IMR-90 (cell line): Measurements from ENCODE around the gene FAM118A. TPM values are rescaled to one million over a fixed set of nuclear protein-coding genes. Genes with fewer than 3 reads are reported as not detected.

Experiments
- ATAC-seq: fragments of 200-7000 bp; cut with Tn5 transposase; 2 replicates; pipeline ENCODE4 v1.9.1; 2020; ENCODE audit warnings: low read depth, mild to moderate bottlenecking, moderate library complexity
- BruUV-seq: library from RNA; stranded (reverse); fragments of 400-500 nt; replicated peaks from 2 replicates; lab custom pipeline; 2021; lab: Mats Ljungman, UMichigan
- CTCF ChIA-PET: fragments of 300-600 bp; formaldehyde crosslinking; extraction: SDS; loops from one replicate; lab custom pipeline; 2021; ENCODE audit warnings: antibody characterized with exemption; lab: Yijun Ruan, JAX
- POLR2A ChIA-PET: fragments of 300-600 bp; sonication (Branson Sonifier 250); formaldehyde crosslinking; loops from one replicate; lab custom pipeline; 2022; ENCODE audit warnings: antibody characterized with exemption; ENCODE audit not compliant: unreplicated experiment; lab: Charles Lee
- DNase-seq: peaks from one replicate; pipeline ENCODE4 v3.0.0; 2013
- H2AFZ ChIP-seq: replicated peaks from 2 replicates; pipeline ENCODE3; 2013; ENCODE audit warnings: low read length, mild to moderate bottlenecking; ENCODE audit not compliant: poor library complexity
- H2AK5ac ChIP-seq: 2 replicates; pipeline ENCODE4 v1.6.1; 2013; ENCODE audit warnings: low read depth, low read length, inconsistent platforms
- H2AK9ac ChIP-seq: replicated peaks from 2 replicates; pipeline ENCODE3; 2013; ENCODE audit warnings: mild to moderate bottlenecking, low read depth, low read length, moderate library complexity; ENCODE audit not compliant: poor library complexity
- H2BK120ac ChIP-seq: 2 replicates; pipeline ENCODE4 v1.6.1; 2013; ENCODE audit warnings: low read depth, low read length, inconsistent platforms
- H2BK15ac ChIP-seq: 3 replicates; pipeline ENCODE4 v1.6.1; 2013; ENCODE audit warnings: low read depth, low read length, inconsistent platforms
- H2BK20ac ChIP-seq: 2 replicates; pipeline ENCODE4 v1.6.1; 2013; ENCODE audit warnings: low read depth, mild to moderate bottlenecking, inconsistent platforms, low read length, moderate library complexity
- H2BK5ac ChIP-seq: 2 replicates; pipeline ENCODE4 v1.6.1; 2013; ENCODE audit warnings: mild to moderate bottlenecking, low read depth, low read length, inconsistent platforms; ENCODE audit not compliant: poor library complexity, severe bottlenecking
- H3K14ac ChIP-seq: replicated peaks from 2 replicates; pipeline ENCODE4 v1.6.1; 2013; ENCODE audit warnings: low read depth, low read length, inconsistent platforms
- H3K18ac ChIP-seq: 2 replicates; pipeline ENCODE4 v1.6.1; 2013; ENCODE audit warnings: low read depth, low read length, control low read depth
- H3K23ac ChIP-seq: 2 replicates; pipeline ENCODE4 v1.6.1; 2013; ENCODE audit warnings: low read depth, low read length, inconsistent platforms
- H3K27ac ChIP-seq: 2 replicates; pipeline ENCODE4 v1.5.1; 2013; ENCODE audit warnings: mild to moderate bottlenecking, control low read depth, low read length; ENCODE audit not compliant: insufficient read depth
- H3K27me3 ChIP-seq: 2 replicates; pipeline ENCODE4 v1.6.1; 2013; ENCODE audit warnings: low read length; ENCODE audit not compliant: control insufficient read depth, insufficient read depth
- H3K36me3 ChIP-seq: 2 replicates; pipeline ENCODE4 v1.6.1; 2013; ENCODE audit warnings: low read length, mixed read lengths; ENCODE audit not compliant: control insufficient read depth, insufficient read depth
- H3K4ac ChIP-seq: 2 replicates; pipeline ENCODE4 v1.6.1; 2013; ENCODE audit warnings: low read depth, low read length, inconsistent platforms
- H3K4me1 ChIP-seq: 2 replicates; pipeline ENCODE4 v1.6.1; 2013; ENCODE audit warnings: low read length, mixed read lengths; ENCODE audit not compliant: control insufficient read depth, insufficient read depth
- H3K4me2 ChIP-seq: 2 replicates; pipeline ENCODE4 v1.6.1; 2013; ENCODE audit warnings: low read depth, mild to moderate bottlenecking, control low read depth, low read length, moderate library complexity
- H3K4me3 ChIP-seq: 2 replicates; pipeline ENCODE4 v1.5.1; 2013; ENCODE audit warnings: low read depth, mild to moderate bottlenecking, control low read depth, low read length, moderate library complexity; ENCODE audit not compliant: insufficient read depth
- H3K56ac ChIP-seq: 2 replicates; pipeline ENCODE4 v1.6.1; 2013; ENCODE audit warnings: low read length, inconsistent platforms; ENCODE audit not compliant: insufficient read depth; ENCODE audit errors: extremely low read depth
- H3K79me1 ChIP-seq, 2 experiments: 2 replicates each; pipeline ENCODE4 v1.6.1; 2013; ENCODE audit warnings: low read length in 2 of 2, inconsistent platforms in 1 of 2, low read depth in 1 of 2
- H3K9ac ChIP-seq: 2 replicates; pipeline ENCODE4 v1.6.1; 2013; ENCODE audit warnings: low read depth, low read length, control low read depth
- H3K9me1 ChIP-seq: 2 replicates; pipeline ENCODE4 v1.6.1; 2013; ENCODE audit warnings: low read length, inconsistent platforms; ENCODE audit not compliant: insufficient read depth
- H3K9me3 ChIP-seq: 2 replicates; pipeline ENCODE4 v1.6.1; 2013; ENCODE audit warnings: low read length; ENCODE audit not compliant: control insufficient read depth, insufficient read depth
- H4K20me1 ChIP-seq: 2 replicates; pipeline ENCODE4 v1.6.1; 2013; ENCODE audit warnings: low read length, inconsistent platforms; ENCODE audit not compliant: insufficient read depth
- H4K5ac ChIP-seq: 2 replicates; pipeline ENCODE4 v1.6.1; 2013; ENCODE audit warnings: mild to moderate bottlenecking, low read depth, low read length, control low read depth
- H4K8ac ChIP-seq, 2 experiments: 2 replicates each; pipeline ENCODE4 v1.6.1; 2013; ENCODE audit warnings: low read depth in 2 of 2, low read length in 2 of 2, control low read depth in 1 of 2, inconsistent platforms in 1 of 2
- H4K91ac ChIP-seq: 2 replicates; pipeline ENCODE4 v1.6.1; 2013; ENCODE audit warnings: low read depth, low read length, inconsistent platforms; ENCODE audit not compliant: insufficient read depth
- BHLHE40 ChIP-seq: fragments of 150-350 bp; IDR thresholded peaks from 2 replicates; pipeline ENCODE4 v1.6.1; 2016; ENCODE audit warnings: mild to moderate bottlenecking, low read depth, low read length
- CHD1 ChIP-seq: IDR thresholded peaks from 2 replicates; pipeline ENCODE4 v1.6.1; 2012; ENCODE audit warnings: low read depth, low read length, improper control_type of control experiment
- FOS ChIP-seq: fragments of 150-350 bp; IDR thresholded peaks from 2 replicates; pipeline ENCODE4 v1.6.1; 2016; ENCODE audit warnings: low read depth, low read length
- MAFK ChIP-seq: IDR thresholded peaks from 2 replicates; pipeline ENCODE4 v1.6.1; 2012; ENCODE audit warnings: low read depth, low read length, improper control_type of control experiment
- MAZ ChIP-seq: IDR thresholded peaks from 2 replicates; pipeline ENCODE4 v1.6.1; 2012; ENCODE audit warnings: low read depth, mild to moderate bottlenecking, low read length, improper control_type of control experiment, moderate library complexity, borderline replicate concordance
- NFE2L2 ChIP-seq: fragments of 150-350 bp; IDR thresholded peaks from 2 replicates; pipeline ENCODE4 v1.6.1; 2016; ENCODE audit warnings: low read depth, mild to moderate bottlenecking, low read length
- RFX5 ChIP-seq: IDR thresholded peaks from 2 replicates; pipeline ENCODE4 v1.8.0; 2012; ENCODE audit warnings: low read depth, mild to moderate bottlenecking, low read length, moderate library complexity
- WGBS, 2 experiments: methylation state at CpG; one replicate each; pipeline versions ENCODE4 v1.1.5 to v1.1.7; 2013; ENCODE audit warnings: missing lambda C conversion rate in 2 of 2; ENCODE audit not compliant: insufficient read length in 1 of 2; ENCODE audit errors: extremely low coverage in 2 of 2; 5-methylcytosine and 5-hydroxymethylcytosine counted together
- dilution Hi-C: fragments of 300-500 bp; cut with HindIII; formaldehyde crosslinking; loops from one replicate; pipeline ENCODE4 v1.14.3; 2018; ENCODE audit warnings: low sequenced_read_pairs; ENCODE audit not compliant: unreplicated experiment
- in situ Hi-C: fragments of 300-500 bp; cut with MboI; formaldehyde crosslinking; loops from 3 replicates; pipeline ENCODE4 v1.14.3; 2019; ENCODE audit warnings: low sequenced_read_pairs, inconsistent platforms, mixed read lengths
- intact Hi-C: fragments of 100-400 bp; cut with micrococcal nuclease; formaldehyde crosslinking; loops from 2 replicates; pipeline ENCODE4 v1.10.0; 2022
- polyA plus RNA-seq, 3 experiments: library from polyadenylated mRNA; depleted of rRNA; stranded (reverse); fragments of >200 nt; gene quantifications; 2 replicates each; pipeline ENCODE4 v1.2.3, GENCODE V29; 2012; ENCODE audit warnings: low replicate concordance in 1 of 3
- total RNA-seq: library from RNA; depleted of rRNA; stranded (reverse); fragments of >200 nt; gene quantifications from 2 replicates; pipeline ENCODE4 v1.2.3, GENCODE V29; 2012
- TF ChIP-seq, protein P1 (sequence below): conservative IDR thresholded peaks from 2 replicates; pipeline ENCODE4 v1.5.1; 2012; ENCODE audit warnings: mild to moderate bottlenecking, low read depth, low read length, improper control_type of control experiment
- TF ChIP-seq, protein P2 (sequence below): fragments of 150-350 bp; IDR thresholded peaks from 2 replicates; pipeline ENCODE4 v1.6.1; 2017; ENCODE audit warnings: mild to moderate bottlenecking, antibody characterized with exemption, low read length, low read depth

The FAM118A gene
- total and polyA plus RNA-seq, 2 of the 4 experiments (the other 2 are of a cell fraction): 20.6 to 95.6 TPM

DNA sequence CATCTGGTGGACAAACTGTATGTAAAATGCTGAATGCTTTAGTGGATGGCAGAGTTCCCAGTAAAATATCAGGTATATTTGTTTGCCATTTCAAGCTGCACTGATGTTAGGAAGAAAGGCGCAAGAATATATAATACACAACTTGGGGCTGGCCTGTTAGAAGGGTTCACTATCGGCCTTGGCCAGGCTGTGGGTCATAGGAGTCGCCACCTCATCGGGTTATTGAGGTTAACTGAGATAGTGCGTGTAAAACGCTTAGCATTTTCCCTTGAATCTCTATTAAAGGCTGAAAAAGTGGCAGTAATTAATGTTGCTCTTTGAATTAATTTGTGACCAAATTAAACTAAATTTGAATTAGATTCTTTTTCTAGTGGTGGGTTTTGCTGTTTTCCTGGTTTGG lies 5.1 kb downstream of the FAM118A start:
- Histone ChIP-seq H4K8ac (no peak overlapping the region), H3K9ac (no peak overlapping the region), H3K23ac (no peak overlapping the region), H3K14ac (no peak overlapping the region), H3K4ac (no peak overlapping the region), H3K27me3 (no peaks in the 10 kb centered on the region), H2AFZ (no peak overlapping the region), H2BK5ac (no peak overlapping the region), H2AK9ac (no peak overlapping the region), H3K36me3 (no peaks in the 10 kb centered on the region; the same call in 1 of the 2 replicates), H3K4me1 (peaks cover 21% of the 10 kb centered on the region), H3K9me3 (no peaks in the 10 kb centered on the region), H2BK120ac (no peak overlapping the region), H4K91ac (no peak overlapping the region), H3K18ac (no peak overlapping the region), H3K27ac (no peak overlapping the region), H2AK5ac (no peak overlapping the region), H3K9me1 (peaks cover 10% of the 10 kb centered on the region), H2BK15ac (no peak overlapping the region), H4K20me1 (peaks cover 19% of the 10 kb centered on the region; the same call in 1 of the 2 replicates), H4K5ac (no peak overlapping the region), H2BK20ac (no peak overlapping the region), H3K56ac (no peak overlapping the region), H3K79me1 (peaks cover 21 to 83% of the 10 kb centered on the region in 2 experiments), H3K4me3 (no peak overlapping the region), H3K4me2 (no peak overlapping the region)
- BruUV-seq: no TSS peak
- CTCF ChIA-PET: no interaction called here
- intact Hi-C loops (no loop called here), in situ Hi-C loops (no loop called here), dilution Hi-C loops (no loop called here)
- no peak for DNase-seq
- POLR2A ChIA-PET: no interaction called here
- TF ChIP-seq BHLHE40: no peak
- TF ChIP-seq, protein P1, sequence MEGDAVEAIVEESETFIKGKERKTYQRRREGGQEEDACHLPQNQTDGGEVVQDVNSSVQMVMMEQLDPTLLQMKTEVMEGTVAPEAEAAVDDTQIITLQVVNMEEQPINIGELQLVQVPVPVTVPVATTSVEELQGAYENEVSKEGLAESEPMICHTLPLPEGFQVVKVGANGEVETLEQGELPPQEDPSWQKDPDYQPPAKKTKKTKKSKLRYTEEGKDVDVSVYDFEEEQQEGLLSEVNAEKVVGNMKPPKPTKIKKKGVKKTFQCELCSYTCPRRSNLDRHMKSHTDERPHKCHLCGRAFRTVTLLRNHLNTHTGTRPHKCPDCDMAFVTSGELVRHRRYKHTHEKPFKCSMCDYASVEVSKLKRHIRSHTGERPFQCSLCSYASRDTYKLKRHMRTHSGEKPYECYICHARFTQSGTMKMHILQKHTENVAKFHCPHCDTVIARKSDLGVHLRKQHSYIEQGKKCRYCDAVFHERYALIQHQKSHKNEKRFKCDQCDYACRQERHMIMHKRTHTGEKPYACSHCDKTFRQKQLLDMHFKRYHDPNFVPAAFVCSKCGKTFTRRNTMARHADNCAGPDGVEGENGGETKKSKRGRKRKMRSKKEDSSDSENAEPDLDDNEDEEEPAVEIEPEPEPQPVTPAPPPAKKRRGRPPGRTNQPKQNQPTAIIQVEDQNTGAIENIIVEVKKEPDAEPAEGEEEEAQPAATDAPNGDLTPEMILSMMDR: no peak
- no peak for TF ChIP-seq CHD1
- no peak for TF ChIP-seq MAZ
- TF ChIP-seq MAFK: no peak
- no peak for TF ChIP-seq RFX5
- TF ChIP-seq, protein P2, sequence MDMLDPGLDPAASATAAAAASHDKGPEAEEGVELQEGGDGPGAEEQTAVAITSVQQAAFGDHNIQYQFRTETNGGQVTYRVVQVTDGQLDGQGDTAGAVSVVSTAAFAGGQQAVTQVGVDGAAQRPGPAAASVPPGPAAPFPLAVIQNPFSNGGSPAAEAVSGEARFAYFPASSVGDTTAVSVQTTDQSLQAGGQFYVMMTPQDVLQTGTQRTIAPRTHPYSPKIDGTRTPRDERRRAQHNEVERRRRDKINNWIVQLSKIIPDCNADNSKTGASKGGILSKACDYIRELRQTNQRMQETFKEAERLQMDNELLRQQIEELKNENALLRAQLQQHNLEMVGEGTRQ: no peak
- TF ChIP-seq NFE2L2: no peak
- no peak for TF ChIP-seq FOS
- no peak for ATAC-seq
- WGBS, 2 experiments: no CpG with 5 or more reads among the region's 6 CpGs
